Esophagus squamous epithelium (tissue), 4 donors: ENCODE results near the gene MDH1.

ENCODE experiments used
- CTCF ChIP-seq, 6 experiments: fragments of 450-650 bp in 4 of 6; fragments of 200-600 bp in 2 of 6; sonication (generic) in 2 of 6; IDR thresholded peaks; one replicate each; pipeline ENCODE4 v1.5.1; 2016 to 2019; ENCODE audit warnings: antibody characterized with exemption in 6 of 6, mild to moderate bottlenecking in 4 of 6, moderate library complexity in 4 of 6
- POLR2A ChIP-seq, 4 donors: fragments of 450-650 bp; IDR thresholded peaks; one replicate each; pipeline ENCODE4 v1.6.1; 2017; ENCODE audit warnings: antibody characterized with exemption in 4 of 4, mild to moderate bottlenecking in 4 of 4, moderate library complexity in 3 of 4

- TF ChIP-seq CTCF (IDR thresholded peaks at IDR 0.05) (no peak), POLR2A (IDR thresholded peaks at IDR 0.05) (no peak)
Measured at GRCh38 chr2:63581298-63581961, 7.3 kb upstream of the MDH1 start.
